Lung (tissue), 12 donors: Measurements from ENCODE around the gene PGAM2. TPM values are rescaled to one million over a fixed set of nuclear protein-coding genes. Genes with fewer than 3 reads are reported as not detected.

ENCODE experiments used
- ATAC-seq: fragments of 200-7000 bp; cut with Tn5 transposase; one replicate; pipeline ENCODE4 v1.9.1; 2020; ENCODE audit warnings: moderate number of reproducible peaks; ENCODE audit not compliant: insufficient read depth, low FRiP score
- DNase-seq, 3 donors: peaks; one replicate each; pipeline ENCODE4 v3.0.0-alpha.2; 2013 to 2017
- H3K27ac ChIP-seq, 2 donors: one replicate each; pipeline ENCODE4 v1.5.1; 2013; ENCODE audit warnings: mild to moderate bottlenecking in 2 of 2, moderate library complexity in 2 of 2, control low read depth in 1 of 2, inconsistent platforms in 1 of 2, low read depth in 1 of 2, low read length in 1 of 2
- H3K27me3 ChIP-seq, 3 donors: one replicate each; pipeline ENCODE4 v1.5.1; 2013; ENCODE audit warnings: low read length in 2 of 3; ENCODE audit not compliant: control insufficient read depth in 3 of 3, insufficient read depth in 3 of 3
- H3K36me3 ChIP-seq, 4 donors: one replicate each; pipeline ENCODE4 v1.5.1; 2013; ENCODE audit warnings: low read length in 4 of 4, mild to moderate bottlenecking in 1 of 4, moderate library complexity in 1 of 4; ENCODE audit not compliant: control insufficient read depth in 4 of 4, insufficient read depth in 4 of 4
- H3K4me1 ChIP-seq, 5 donors: one replicate each; pipeline ENCODE4 v1.5.1; 2013; ENCODE audit warnings: low read length in 5 of 5, mild to moderate bottlenecking in 2 of 5, moderate library complexity in 1 of 5; ENCODE audit not compliant: control insufficient read depth in 5 of 5, insufficient read depth in 5 of 5
- H3K4me3 ChIP-seq: one replicate; pipeline ENCODE4 v1.5.1; 2013; ENCODE audit warnings: mild to moderate bottlenecking, control low read depth, moderate library complexity
- H3K9ac ChIP-seq, 2 donors: one replicate each; pipeline ENCODE4 v1.5.1; 2013; ENCODE audit warnings: low read length in 2 of 2, control low read depth in 1 of 2; ENCODE audit not compliant: insufficient read depth in 1 of 2
- H3K9me3 ChIP-seq, 4 donors: one replicate each; pipeline ENCODE4 v1.5.1; 2013; ENCODE audit warnings: low read length in 3 of 4, mild to moderate bottlenecking in 1 of 4, moderate library complexity in 1 of 4; ENCODE audit not compliant: control insufficient read depth in 4 of 4, insufficient read depth in 3 of 4
- WGBS, 2 donors: extraction: QIAGEN DNeasy Blood & Tissue Kit; methylation state at CpG; one replicate each; pipeline ENCODE4 v1.1.7; 2013; 5-methylcytosine and 5-hydroxymethylcytosine counted together
- polyA plus RNA-seq, 2 donors: library from polyadenylated mRNA; stranded (reverse); fragments of 200-250 nt; gene quantifications; one replicate each; pipeline ENCODE4 v1.2.1, GENCODE V29; 2013
- total RNA-seq, 2 donors: library from RNA; depleted of rRNA in 1 of 2; stranded (reverse); fragments of >200 nt in 1 of 2; gene quantifications; one replicate each; pipeline ENCODE4 v1.2.1, GENCODE V29; 2014 to 2021
- TF ChIP-seq, protein P1 (sequence below): IDR thresholded peaks from 2 replicates; pipeline ENCODE4 v1.5.1; 2012; ENCODE audit warnings: mild to moderate bottlenecking; ENCODE audit errors: control extremely low read depth, extremely low read depth
- donor health status: control.
- donor health status: control.
- donor health status: Bipolar disorder and iron deficiency.
- donor health status: healthy.
- donor health status: DM: yes; HTN: yes; CAD: no.

The PGAM2 gene
- total and polyA plus RNA-seq, 4 donors: 0.63 to 0.85 (median 0.83) TPM; not detected in 1

DNA sequence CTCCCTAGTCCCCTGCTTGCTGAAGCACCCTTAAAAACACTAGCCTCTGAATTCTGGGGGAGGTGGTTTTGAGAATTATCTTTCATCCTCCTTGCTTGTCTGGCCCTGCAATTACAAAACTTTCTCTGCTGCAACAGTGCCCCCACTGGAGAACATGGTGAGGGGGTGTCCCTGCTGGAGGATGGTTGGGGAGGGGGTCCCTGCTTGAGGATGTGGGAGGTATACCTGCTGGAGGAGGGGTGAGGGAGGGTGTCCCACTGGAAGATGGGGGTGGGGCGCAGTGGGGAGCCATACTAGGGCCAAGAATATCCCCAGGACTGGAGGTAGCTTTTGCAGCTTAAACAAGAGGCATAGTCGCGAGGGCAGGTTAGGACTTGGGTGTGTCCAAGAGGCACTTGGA is 20.2 kb upstream of the PGAM2 start:
- no peaks in the 10 kb centered on the region for H3K27me3 ChIP-seq
- 68 to 74% methylated on average over 3 of the region's 3 CpGs for WGBS, 2 donors
- no peak for DNase-seq
- TF ChIP-seq, protein P1, sequence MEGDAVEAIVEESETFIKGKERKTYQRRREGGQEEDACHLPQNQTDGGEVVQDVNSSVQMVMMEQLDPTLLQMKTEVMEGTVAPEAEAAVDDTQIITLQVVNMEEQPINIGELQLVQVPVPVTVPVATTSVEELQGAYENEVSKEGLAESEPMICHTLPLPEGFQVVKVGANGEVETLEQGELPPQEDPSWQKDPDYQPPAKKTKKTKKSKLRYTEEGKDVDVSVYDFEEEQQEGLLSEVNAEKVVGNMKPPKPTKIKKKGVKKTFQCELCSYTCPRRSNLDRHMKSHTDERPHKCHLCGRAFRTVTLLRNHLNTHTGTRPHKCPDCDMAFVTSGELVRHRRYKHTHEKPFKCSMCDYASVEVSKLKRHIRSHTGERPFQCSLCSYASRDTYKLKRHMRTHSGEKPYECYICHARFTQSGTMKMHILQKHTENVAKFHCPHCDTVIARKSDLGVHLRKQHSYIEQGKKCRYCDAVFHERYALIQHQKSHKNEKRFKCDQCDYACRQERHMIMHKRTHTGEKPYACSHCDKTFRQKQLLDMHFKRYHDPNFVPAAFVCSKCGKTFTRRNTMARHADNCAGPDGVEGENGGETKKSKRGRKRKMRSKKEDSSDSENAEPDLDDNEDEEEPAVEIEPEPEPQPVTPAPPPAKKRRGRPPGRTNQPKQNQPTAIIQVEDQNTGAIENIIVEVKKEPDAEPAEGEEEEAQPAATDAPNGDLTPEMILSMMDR: no peak
- H3K9ac ChIP-seq: no peak overlapping the region
- peaks cover 0 to 26% (median 6%) of the 10 kb centered on the region in 5 donors for H3K4me1 ChIP-seq
- ATAC-seq: no peak
- no peak overlapping the region for H3K27ac ChIP-seq
- H3K4me3 ChIP-seq: no peak overlapping the region
- peaks cover 0 to 2% (median 0%) of the 10 kb centered on the region in 4 donors for H3K36me3 ChIP-seq
- H3K9me3 ChIP-seq: no peaks in the 10 kb centered on the region

DNA sequence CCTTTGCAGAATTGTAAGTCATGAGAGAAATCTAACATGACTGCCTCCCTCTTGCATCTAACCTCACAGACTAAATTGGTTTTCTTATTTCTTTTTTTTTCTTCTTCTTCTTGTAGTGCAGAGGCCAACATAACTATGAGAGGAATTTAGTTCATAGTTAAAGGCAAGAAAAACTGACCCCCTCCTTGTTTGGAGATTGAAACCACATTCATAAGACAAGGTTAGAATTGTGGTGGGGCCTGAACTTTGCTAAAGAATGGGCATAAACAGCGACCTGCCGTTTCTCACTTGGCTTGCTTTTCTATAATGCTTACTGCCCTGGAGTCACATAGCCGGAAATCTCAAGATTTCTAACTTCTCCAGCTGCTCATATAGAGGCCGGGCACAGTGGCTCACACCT is 19.3 kb upstream of the PGAM2 start:
- H3K27ac ChIP-seq: peak overlapping the region in 1 of 2 donors; percentile 29
- H3K4me3 ChIP-seq: no peak overlapping the region
- no peaks in the 10 kb centered on the region for H3K27me3 ChIP-seq
- H3K9ac ChIP-seq: no peak overlapping the region
- TF ChIP-seq, protein P1: no peak
- ATAC-seq (no peak), DNase-seq (no peak)
- H3K36me3 ChIP-seq: peaks cover 0 to 11% (median 0%) of the 10 kb centered on the region in 4 donors
- H3K9me3 ChIP-seq: peaks cover 0 to 2% (median 0%) of the 10 kb centered on the region in 4 donors
- 77% methylated on average over 4 of the region's 4 CpGs for WGBS, 2 donors
- peaks cover 0 to 24% (median 10%) of the 10 kb centered on the region in 5 donors for H3K4me1 ChIP-seq

DNA sequence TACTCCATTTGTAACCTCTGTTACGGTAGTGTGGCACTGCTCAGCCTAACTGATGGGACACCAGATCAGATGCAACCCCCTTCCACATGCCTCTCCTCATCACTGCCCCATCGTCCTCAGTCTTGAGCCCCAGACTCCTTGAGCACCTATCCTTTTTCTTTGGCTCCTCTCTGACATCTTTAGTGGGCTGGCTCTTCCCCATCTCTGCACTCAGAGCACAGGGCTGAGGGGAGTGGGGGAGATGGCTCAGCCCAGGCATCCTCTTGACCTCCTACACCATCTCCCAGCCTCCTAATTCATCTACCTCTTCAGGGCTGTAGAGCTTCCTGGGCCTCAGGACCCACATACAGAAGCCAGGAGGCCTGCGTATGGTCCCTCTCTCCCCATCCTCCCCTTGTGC is 18.4 kb upstream of the PGAM2 start:
- TF ChIP-seq, protein P1: no peak
- no peak overlapping the region for H3K9ac ChIP-seq
- peak overlapping the region in 1 of 2 donors; percentile 37 for H3K27ac ChIP-seq
- H3K36me3 ChIP-seq: peaks cover 0 to 19% (median 0%) of the 10 kb centered on the region in 4 donors
- WGBS, 2 donors: 94 to 99% methylated on average over 3 of the region's 3 CpGs
- no peaks in the 10 kb centered on the region for H3K27me3 ChIP-seq
- H3K4me3 ChIP-seq: no peak overlapping the region
- H3K4me1 ChIP-seq: peaks cover 0 to 24% (median 12%) of the 10 kb centered on the region in 5 donors
- peaks cover 0 to 3% (median 0%) of the 10 kb centered on the region in 4 donors for H3K9me3 ChIP-seq
- no peak for ATAC-seq
- DNase-seq: no peak
